H1 (cell line): ENCODE results near the gene LEMD2. TPM values are rescaled to one million over a fixed set of nuclear protein-coding genes. Genes with fewer than 3 reads are reported as not detected.

Source experiments
- CTCF ChIA-PET: fragments of 300-600 bp; sonication (Branson Sonifier 250); formaldehyde crosslinking; loops from one replicate; lab custom pipeline; 2021; ENCODE audit not compliant: partially characterized antibody; lab: Charles Lee
- POLR2A ChIA-PET: fragments of 300-600 bp; sonication (Branson Sonifier 250); formaldehyde crosslinking; loops from one replicate; lab custom pipeline; 2021; ENCODE audit warnings: inconsistent platforms; ENCODE audit not compliant: partially characterized antibody; lab: Charles Lee
- DNase-seq, 2 experiments: peaks; one replicate each; pipeline versions ENCODE4 v3.0.0 to v3.0.0-alpha.2; 2010 to 2022; ENCODE audit warnings: low spot score in 2 of 2, low read depth in 1 of 2, mixed read lengths in 1 of 2
- FAIRE-seq: peaks from 2 replicates; lab custom pipeline; 2011; peaks lifted over from hg19 to GRCh38; lab: Jason Lieb, UNC
- H2AFZ ChIP-seq: 2 replicates; pipeline ENCODE4 v1.8.1; 2012; ENCODE audit warnings: low read length, inconsistent platforms
- H2AK5ac ChIP-seq: 2 replicates; pipeline ENCODE4 v1.6.1; 2013; ENCODE audit warnings: low read depth, low read length
- H2BK120ac ChIP-seq: replicated peaks from 2 replicates; pipeline ENCODE3; 2013; ENCODE audit warnings: low read depth, low read length, inconsistent platforms
- H2BK12ac ChIP-seq: 2 replicates; pipeline ENCODE4 v1.6.1; 2013; ENCODE audit warnings: low read depth, low read length
- H2BK15ac ChIP-seq: 2 replicates; pipeline ENCODE4 v1.6.1; 2013; ENCODE audit warnings: low read length
- H2BK20ac ChIP-seq: 2 replicates; pipeline ENCODE4 v1.6.1; 2013; ENCODE audit warnings: low read length
- H2BK5ac ChIP-seq: 2 replicates; pipeline ENCODE4 v1.6.1; 2013; ENCODE audit warnings: low read depth, low read length
- H3K14ac ChIP-seq: 2 replicates; pipeline ENCODE4 v1.6.1; 2013; ENCODE audit warnings: inconsistent platforms; ENCODE audit not compliant: insufficient read length
- H3K18ac ChIP-seq: 2 replicates; pipeline ENCODE4 v1.6.1; 2013; ENCODE audit warnings: low read length; ENCODE audit errors: extremely low read depth
- H3K23ac ChIP-seq: 2 replicates; pipeline ENCODE4 v1.6.1; 2013; ENCODE audit warnings: inconsistent platforms; ENCODE audit not compliant: insufficient read length
- H3K23me2 ChIP-seq: 2 replicates; pipeline ENCODE4 v1.6.1; 2013; ENCODE audit warnings: low read depth, low read length
- H3K27ac ChIP-seq: 2 replicates; pipeline ENCODE4 v1.6.1; 2011; ENCODE audit warnings: low read depth, low read length, inconsistent platforms
- H3K27me3 ChIP-seq, 4 experiments: replicated peaks in 1 of 4; 1 replicate in 1 of 4; 2 replicates in 3 of 4; pipeline versions ENCODE4 v1.6.1 to v1.8.1; 2011 to 2013; ENCODE audit warnings: low read length in 3 of 4, mild to moderate bottlenecking in 3 of 4, inconsistent platforms in 2 of 4, mixed read lengths in 2 of 4, moderate library complexity in 1 of 4; ENCODE audit not compliant: control insufficient read depth in 3 of 4, insufficient read depth in 3 of 4; ENCODE audit errors: extremely low read depth in 1 of 4
- H3K36me3 ChIP-seq, 4 experiments: 2 replicates each; pipeline versions ENCODE4 v1.6.1 to v1.8.1; 2011 to 2013; ENCODE audit warnings: mild to moderate bottlenecking in 4 of 4, low read length in 3 of 4, moderate library complexity in 2 of 4, control low read depth in 1 of 4, inconsistent platforms in 1 of 4; ENCODE audit not compliant: insufficient read depth in 4 of 4, control insufficient read depth in 2 of 4
- H3K4ac ChIP-seq: replicated peaks from 2 replicates; pipeline ENCODE3; 2013; ENCODE audit warnings: low read length, low read depth, mixed read lengths, inconsistent platforms; ENCODE audit not compliant: insufficient read length
- H3K4me1 ChIP-seq, 4 experiments: replicated peaks in 1 of 4; 1 replicate in 1 of 4; 2 replicates in 3 of 4; pipeline versions ENCODE4 v1.6.1 to v1.8.1; 2011 to 2013; ENCODE audit warnings: low read length in 3 of 4, inconsistent platforms in 2 of 4, mixed read lengths in 1 of 4; ENCODE audit not compliant: insufficient read depth in 4 of 4, control insufficient read depth in 3 of 4
- H3K4me2 ChIP-seq, 2 experiments: 2 replicates each; pipeline versions ENCODE4 v1.6.1 to v1.8.1; 2011 to 2013; ENCODE audit warnings: low read depth in 2 of 2, low read length in 2 of 2, control low read depth in 1 of 2, inconsistent platforms in 1 of 2, mild to moderate bottlenecking in 1 of 2; ENCODE audit not compliant: insufficient read depth in 1 of 2
- H3K4me3 ChIP-seq, 4 experiments: fragments of 200-600, 300-600 bp in 1 of 4; sonication (generic), shearing (Covaris generic), sonication (Bioruptor Twin) in 1 of 4; 2 replicates each; pipeline versions ENCODE4 v1.5.1 to v1.8.1; 2011 to 2016; ENCODE audit warnings: low read length in 4 of 4, low read depth in 3 of 4, control low read depth in 2 of 4, inconsistent platforms in 2 of 4, mild to moderate bottlenecking in 2 of 4, mixed read lengths in 1 of 4, moderate library complexity in 1 of 4; ENCODE audit not compliant: insufficient read depth in 2 of 4; ENCODE audit errors: extremely low read depth in 1 of 4
- H3K56ac ChIP-seq: replicated peaks from 2 replicates; pipeline ENCODE3; 2013; ENCODE audit warnings: low read depth, mild to moderate bottlenecking, mixed read lengths, low read length, inconsistent platforms; ENCODE audit not compliant: insufficient read length
- H3K79me1 ChIP-seq: 2 replicates; pipeline ENCODE4 v1.6.1; 2013; ENCODE audit warnings: low read depth, low read length, control low read depth
- H3K79me2 ChIP-seq, 2 experiments: 2 replicates each; pipeline versions ENCODE4 v1.6.1 to v1.8.1; 2012 to 2013; ENCODE audit warnings: low read length in 2 of 2, mild to moderate bottlenecking in 2 of 2, inconsistent platforms in 1 of 2; ENCODE audit not compliant: insufficient read depth in 2 of 2, control insufficient read depth in 1 of 2
- H3K9ac ChIP-seq, 4 experiments: replicated peaks in 1 of 4; 1 replicate in 1 of 4; 2 replicates in 3 of 4; pipeline versions ENCODE4 v1.6.1 to v1.8.1; 2011 to 2013; ENCODE audit warnings: low read depth in 3 of 4, low read length in 3 of 4, control low read depth in 2 of 4, mild to moderate bottlenecking in 2 of 4, moderate library complexity in 2 of 4, inconsistent platforms in 1 of 4; ENCODE audit errors: extremely low read depth in 1 of 4
- H3K9me3 ChIP-seq, 2 experiments: 2 replicates each; pipeline versions ENCODE4 v1.6.1 to v1.8.1; 2012 to 2013; ENCODE audit warnings: mild to moderate bottlenecking in 2 of 2, moderate library complexity in 2 of 2, control low read depth in 1 of 2, inconsistent platforms in 1 of 2, low read depth in 1 of 2, low read length in 1 of 2, mixed read lengths in 1 of 2; ENCODE audit not compliant: insufficient read depth in 2 of 2
- H4K20me1 ChIP-seq, 2 experiments: replicated peaks in 1 of 2; 2 replicates each; pipeline versions ENCODE3 to v1.8.1; 2011 to 2013; ENCODE audit warnings: inconsistent platforms in 2 of 2, low read length in 2 of 2, mild to moderate bottlenecking in 1 of 2; ENCODE audit not compliant: insufficient read depth in 2 of 2, control insufficient read depth in 1 of 2
- H4K5ac ChIP-seq: 2 replicates; pipeline ENCODE4 v1.6.1; 2013; ENCODE audit warnings: low read length, low read depth, mixed read lengths, inconsistent platforms; ENCODE audit not compliant: insufficient read length
- H4K8ac ChIP-seq: 2 replicates; pipeline ENCODE4 v1.8.0; 2013; ENCODE audit warnings: mild to moderate bottlenecking, moderate library complexity, low read length, inconsistent platforms; ENCODE audit not compliant: insufficient read depth; ENCODE audit errors: extremely low read depth
- H4K91ac ChIP-seq: replicated peaks from 2 replicates; pipeline ENCODE3; 2013; ENCODE audit warnings: low read length, mixed read lengths, inconsistent platforms; ENCODE audit not compliant: insufficient read length
- TBP ChIP-seq: IDR thresholded peaks from 2 replicates; pipeline ENCODE4 v1.6.1; 2011; ENCODE audit warnings: low read depth, low read length, improper control_type of control experiment
- WGBS, 2 experiments: shearing (Covaris generic) in 1 of 2; methylation state at CpG; one replicate each; pipeline versions ENCODE4 v1.1.6 to v1.1.7; 2013 to 2015; ENCODE audit warnings: low lambda C conversion rate in 2 of 2, mixed read lengths in 2 of 2, inconsistent platforms in 1 of 2, low coverage in 1 of 2, missing lambda C conversion rate in 1 of 2; ENCODE audit not compliant: insufficient replicate concordance in 2 of 2, insufficient coverage in 1 of 2, insufficient read length in 1 of 2; ENCODE audit errors: extremely low coverage in 1 of 2, missing lambda C conversion rate in 1 of 2; 5-methylcytosine and 5-hydroxymethylcytosine counted together
- polyA plus RNA-seq, 7 experiments: library from polyadenylated mRNA; depleted of rRNA in 3 of 7; stranded (reverse) in 5 of 7; unstranded in 2 of 7; fragments of >200 nt in 5 of 7; fragments of 200-250 nt in 2 of 7; gene quantifications; 1 replicate in 5 of 7; 2 replicates in 1 of 7; 4 replicates in 1 of 7; pipeline versions ENCODE4 v1.2.1 to v1.2.3, GENCODE V29; 2011 to 2013; ENCODE audit warnings: missing spikeins in 2 of 7, mixed read lengths in 2 of 7
- total RNA-seq: library from RNA; stranded (reverse); fragmentation: NEBNext Ultra II Directional; extraction: Animal tissue kit (Norgen Biotek cat#: 25700); gene quantifications from 2 replicates; pipeline ENCODE4 v1.2.1, GENCODE V29; 2021

LEMD2 gene
- total and polyA plus RNA-seq, 2 of the 8 experiments (the other 6 are each of a cell fraction or from before 2014, with no cell fraction given) = 32.7 to 57.3 TPM

DNA sequence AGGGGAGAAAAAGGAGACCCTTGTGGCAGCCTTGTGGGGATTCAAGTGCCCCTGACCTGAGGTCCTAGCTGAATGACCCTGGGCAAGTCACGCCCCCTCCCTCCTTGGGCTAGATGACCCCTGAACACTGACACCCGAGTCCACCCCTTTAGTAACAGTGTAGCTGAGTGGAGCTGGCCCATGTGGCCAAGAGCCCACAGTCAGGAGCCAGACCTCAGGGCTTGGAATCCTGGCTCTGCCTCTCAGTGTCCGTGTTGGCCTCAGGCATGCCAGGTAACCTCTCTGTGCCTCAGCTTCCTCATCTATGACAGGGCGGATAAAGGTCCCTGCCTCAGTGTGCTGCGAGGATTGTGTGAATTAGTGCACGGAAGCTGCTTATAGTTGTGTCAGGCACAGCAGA, 56.5 kb downstream of the LEMD2 start:
- POLR2A ChIA-PET = no interaction called here
- no peak overlapping the region for H3K23ac ChIP-seq
- H3K9me3 ChIP-seq = no peaks in the 10 kb centered on the region; a peak in 1 of 4 replicates
- no peak overlapping the region for H2BK5ac ChIP-seq
- no peaks in the 10 kb centered on the region for H3K23me2 ChIP-seq
- H3K36me3 ChIP-seq = no peaks in the 10 kb centered on the region
- no peak overlapping the region for H3K4ac ChIP-seq
- no peak overlapping the region for H4K91ac ChIP-seq
- H2BK20ac ChIP-seq = no peak overlapping the region
- H3K4me2 ChIP-seq = no peak overlapping the region
- no peak overlapping the region for H2AK5ac ChIP-seq
- H3K56ac ChIP-seq = no peak overlapping the region
- no peaks in the 10 kb centered on the region for H3K79me2 ChIP-seq
- no peak overlapping the region for H3K18ac ChIP-seq
- 0 out of 2 replicates have a peak overlapping the region, but pooled peaks have one; percentile 8 for H2BK15ac ChIP-seq
- H2BK12ac ChIP-seq = no peak overlapping the region; the same call in 1 of the 2 replicates
- H3K27ac ChIP-seq = no peak overlapping the region
- no peaks in the 10 kb centered on the region for H3K79me1 ChIP-seq
- H4K8ac ChIP-seq = no peak overlapping the region; the same call in 1 of the 2 replicates
- FAIRE-seq (no peak), DNase-seq (no peak)
- no peak overlapping the region for H3K14ac ChIP-seq
- no peak overlapping the region for H4K5ac ChIP-seq
- CTCF ChIA-PET = interaction anchor here (0.9 to 2.6 kb wide), 11 partner anchors 9 to 431 kb away, joined by 3 to 10 read pairs (median 3); partner anchors contain the start of gene UQCC2
- H3K27me3 ChIP-seq = peaks cover 0 to 6% (median 0%) of the 10 kb centered on the region in 4 experiments; a peak in 3 of 7 replicates
- no peaks in the 10 kb centered on the region for H4K20me1 ChIP-seq
- WGBS, 2 experiments = 91% methylated on average over 6 of the region's 6 CpGs; no CpG with 5 or more reads in 1 of the 2 experiments
- no peak overlapping the region for H2AFZ ChIP-seq
- no peak overlapping the region for H3K4me3 ChIP-seq
- no peak overlapping the region for H2BK120ac ChIP-seq
- no peaks in the 10 kb centered on the region; a peak in 2 of 7 replicates for H3K4me1 ChIP-seq
- no peak overlapping the region for H3K9ac ChIP-seq
- no peak for TF ChIP-seq TBP
